Measurements from ENCODE around the gene PRRT1.

- TF ChIP-seq SPI1 (IDR thresholded peaks at IDR 0.05; ENCODE audit: low read depth, low read length) (no peak), POLR2A (IDR thresholded peaks at IDR 0.05; ENCODE audit: low read depth, low read length) (no peak), POLR2AphosphoS5 (IDR thresholded peaks at IDR 0.05; ENCODE audit: low read depth, low read length) (no peak), TAF1 (IDR thresholded peaks at IDR 0.05; ENCODE audit: low read depth, low read length) (no peak)
These were observed 36.8 kb upstream of the PRRT1 start for GRCh38 chr6:32188381-32189068.
